HG03060 (cell line): Measurements from ENCODE around the gene NPY4R2.
"Not testable (repeated sequence)": the region's sequence is repeated elsewhere in the genome, so short reads cannot be mapped to it uniquely, and the experiment has no call there.

Source experiments
- ATAC-seq: cut with Tn5 transposase; IDR thresholded peaks from one replicate; pipeline ENCODE4 v1.9.1; 2021; ENCODE audit warnings: low read depth, moderate number of reproducible peaks; ENCODE audit not compliant: unreplicated experiment

NPY4R2 gene

DNA sequence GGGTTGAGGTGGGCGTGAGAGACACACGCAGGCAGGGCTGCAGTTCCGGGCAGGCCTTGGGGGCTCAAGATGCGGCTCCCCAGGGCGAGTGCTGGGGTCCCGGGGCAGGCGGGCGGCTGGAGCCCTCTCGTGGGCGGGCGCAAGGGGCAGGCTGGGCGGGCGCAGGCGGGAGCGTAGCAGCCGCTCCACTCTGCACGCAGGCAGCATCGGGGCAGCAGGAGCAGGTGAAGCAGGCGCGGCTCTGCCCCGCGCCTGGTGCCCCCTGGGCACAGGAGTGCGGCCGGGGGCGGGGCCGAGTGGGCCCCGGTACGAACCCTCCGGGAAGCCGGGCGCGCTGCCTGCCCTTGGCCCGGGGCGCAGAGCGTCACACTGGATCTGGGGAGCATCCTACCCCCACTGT lies at the start of gene NPY4R2:
Gene NPY4R2, plus strand, starts transcription at position 188 of the 400 bp plus-strand sequence. CDS start 3,326 bp downstream, outside the sequence.
- ATAC-seq: not testable (repeated sequence)

DNA sequence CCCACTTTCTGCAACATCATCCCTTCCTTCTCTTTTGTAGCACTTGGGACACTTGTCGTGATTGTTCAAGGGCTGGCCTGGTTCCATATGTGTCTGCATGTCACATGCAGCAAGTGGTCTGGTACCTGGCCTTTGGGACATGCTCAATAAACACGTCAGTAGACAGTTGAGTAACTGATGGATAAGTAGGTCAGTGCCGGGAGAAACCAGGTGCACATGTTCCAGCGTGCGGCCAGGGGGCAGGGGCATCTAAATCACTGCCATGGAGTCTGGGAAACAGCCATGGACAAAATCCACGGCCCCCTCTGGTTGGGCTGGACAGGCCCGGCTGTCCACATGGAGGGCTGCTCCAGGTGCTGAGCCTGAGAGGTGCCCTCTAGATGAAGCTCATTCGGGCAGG lies 47.6 kb upstream of the NPY4R2 start:
- not testable (repeated sequence) for ATAC-seq

- not testable (repeated sequence) for ATAC-seq
Measured at GRCh38 chr10:47871485-47872180, 46.8 kb upstream of the NPY4R2 start.

GRCh38 chr10:47872236-47872635 lies 46.2 kb upstream of the NPY4R2 start:
- not testable (repeated sequence) for ATAC-seq

GRCh38 chr10:47884239-47884638 lies 34.2 kb upstream of the NPY4R2 start:
- ATAC-seq: not testable (repeated sequence)

DNA sequence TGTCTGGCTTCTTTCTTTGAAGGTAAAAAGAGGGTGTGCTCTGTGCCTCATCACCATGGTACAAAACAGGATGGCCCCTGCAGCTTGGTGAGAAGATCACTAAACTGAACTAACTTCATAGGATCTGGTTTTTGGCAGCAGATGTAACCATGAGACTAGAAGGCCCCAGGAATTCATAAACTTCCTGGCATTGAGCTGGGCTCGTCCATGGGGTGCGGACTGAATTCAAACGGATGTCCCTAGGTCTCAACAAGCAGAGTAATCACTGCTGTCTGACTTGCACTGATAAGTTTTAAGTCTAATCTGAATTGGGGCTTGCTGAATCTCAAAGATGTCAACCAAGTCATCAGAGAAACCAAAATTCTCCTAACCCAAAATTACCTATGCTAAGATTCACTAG lies 33.5 kb upstream of the NPY4R2 start:
- not testable (repeated sequence) for ATAC-seq

DNA sequence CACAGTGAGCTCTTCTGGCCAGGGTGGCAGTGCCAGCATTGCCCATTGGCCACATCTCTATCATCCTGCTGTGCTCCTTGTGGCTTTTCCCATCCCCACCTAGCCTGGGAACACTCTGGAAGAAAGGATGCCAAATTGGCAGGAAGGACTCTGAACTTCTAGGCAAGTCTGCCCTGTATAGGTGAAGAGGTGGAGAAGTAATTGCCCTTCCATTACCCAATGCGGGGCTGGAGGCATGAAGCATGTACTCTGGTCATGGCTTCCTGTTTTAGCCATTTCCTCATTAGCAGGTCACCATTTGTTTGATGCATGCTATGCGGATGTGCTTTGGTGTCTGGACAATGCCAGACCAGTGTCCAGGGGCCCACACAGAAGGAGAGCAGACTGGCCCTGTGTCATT lies 32.1 kb upstream of the NPY4R2 start:
- ATAC-seq: not testable (repeated sequence)

DNA sequence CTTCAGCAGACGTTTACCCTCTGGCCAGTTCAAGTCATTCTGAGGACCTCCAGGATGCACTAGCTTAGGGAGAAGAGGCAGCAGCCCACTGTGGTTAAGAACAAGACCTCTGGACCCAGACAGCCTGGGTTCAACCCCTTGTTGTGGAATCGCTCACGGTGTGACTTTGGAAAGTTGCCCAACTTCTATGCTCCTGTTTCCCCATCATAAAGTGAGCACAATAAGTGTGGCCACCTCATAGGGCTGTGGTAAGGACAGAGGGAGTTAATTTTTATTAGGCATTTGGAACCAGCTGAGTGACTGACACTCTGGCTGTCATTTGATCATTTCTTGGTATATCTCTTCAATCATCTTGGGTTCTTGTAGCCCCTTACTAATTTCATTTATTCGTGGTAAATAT lies 31.6 kb upstream of the NPY4R2 start:
- not testable (repeated sequence) for ATAC-seq

GRCh38 chr10:47890737-47891136 lies 27.7 kb upstream of the NPY4R2 start:
- not testable (repeated sequence) for ATAC-seq

DNA sequence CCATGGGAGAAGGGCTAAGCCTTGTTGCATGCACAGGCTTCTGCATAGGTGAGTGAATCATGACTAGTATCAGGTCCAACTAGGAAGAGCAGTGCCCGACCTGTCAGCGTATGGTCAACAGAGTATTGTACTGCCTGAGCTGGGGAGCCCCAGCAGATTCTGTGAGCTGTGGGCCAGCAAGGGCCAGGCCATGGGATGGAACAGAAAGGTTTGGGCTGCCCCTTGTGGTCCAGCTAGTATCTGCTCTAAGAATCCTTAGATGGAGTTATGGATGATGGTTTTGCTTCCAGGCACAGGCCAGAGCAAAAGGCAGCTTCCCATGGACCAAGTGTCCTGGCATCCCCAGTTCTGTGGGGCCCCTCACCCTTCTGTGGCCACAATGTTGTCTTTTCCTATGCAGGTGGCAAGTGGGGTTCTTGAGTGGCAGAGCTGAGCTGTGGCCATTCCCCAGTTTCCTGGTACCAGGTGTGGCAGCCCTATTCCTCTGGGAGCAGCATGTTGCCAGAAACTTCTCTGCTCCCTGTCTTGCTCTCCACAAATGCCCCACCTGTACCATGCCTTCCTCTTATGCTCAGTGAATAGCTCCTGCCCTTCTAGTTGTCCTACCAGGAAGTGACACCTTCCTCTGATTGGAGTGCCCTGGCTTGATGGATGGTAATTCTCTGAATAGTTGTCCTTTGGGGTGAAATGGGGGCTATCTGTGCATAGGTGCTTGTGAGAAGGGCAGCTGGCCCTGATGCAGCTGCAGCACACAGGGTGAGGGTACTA lies 25.8 kb upstream of the NPY4R2 start:
- ATAC-seq: not testable (repeated sequence)

DNA sequence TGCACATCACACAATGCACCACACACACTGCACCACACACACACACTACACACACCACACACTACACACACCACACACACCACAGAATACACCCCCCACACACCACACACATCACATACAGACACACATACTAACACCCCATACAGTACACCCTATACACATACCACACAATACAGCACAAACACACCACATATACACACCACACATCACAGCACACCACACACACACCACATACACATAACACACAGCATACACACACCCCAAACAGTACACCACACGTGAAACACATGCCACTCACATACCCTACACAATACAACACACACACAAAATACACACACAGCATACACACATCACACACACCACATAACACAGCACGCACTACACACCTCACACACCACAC lies 23.9 kb upstream of the NPY4R2 start:
- ATAC-seq: not testable (repeated sequence)

DNA sequence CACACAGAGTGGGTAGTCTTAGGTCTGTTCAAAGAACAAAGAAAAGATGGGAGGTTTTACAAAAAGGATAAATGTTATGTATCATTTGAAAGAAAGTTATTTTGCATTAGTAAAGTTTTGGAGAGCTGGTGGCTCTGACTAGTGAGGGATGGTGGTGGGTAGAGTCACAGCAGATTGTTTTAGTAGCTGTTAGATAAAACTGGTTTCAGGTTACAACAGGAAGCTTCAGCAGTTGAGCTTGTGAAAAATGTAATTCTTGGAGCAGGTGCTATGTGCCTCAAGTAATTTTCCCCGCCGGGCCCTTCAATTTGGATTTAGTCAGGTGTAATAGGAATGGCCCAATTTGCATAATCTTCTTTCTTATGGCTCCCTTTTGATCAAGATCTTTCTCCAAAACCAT lies 20.6 kb upstream of the NPY4R2 start:
- ATAC-seq: not testable (repeated sequence)

DNA sequence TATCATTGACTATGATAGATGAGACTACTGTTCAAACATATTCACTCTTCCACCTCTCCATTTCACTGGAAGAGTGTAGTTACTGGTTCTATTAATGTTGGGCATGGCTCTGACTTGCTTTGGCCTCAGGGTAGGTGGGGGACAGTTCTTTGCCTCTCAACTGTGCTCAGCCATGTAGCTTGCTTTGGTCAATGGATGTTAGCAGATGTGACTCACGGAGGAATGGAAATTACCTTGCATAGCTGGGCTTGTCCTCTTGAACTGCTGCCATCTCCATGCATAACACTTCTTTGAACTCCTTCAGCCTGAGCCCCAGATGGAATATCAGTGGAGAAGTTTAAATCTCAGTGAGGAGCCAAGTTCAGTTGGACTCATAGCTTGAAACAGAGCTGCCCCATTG lies 9.1 kb upstream of the NPY4R2 start:
- ATAC-seq: not testable (repeated sequence)

DNA sequence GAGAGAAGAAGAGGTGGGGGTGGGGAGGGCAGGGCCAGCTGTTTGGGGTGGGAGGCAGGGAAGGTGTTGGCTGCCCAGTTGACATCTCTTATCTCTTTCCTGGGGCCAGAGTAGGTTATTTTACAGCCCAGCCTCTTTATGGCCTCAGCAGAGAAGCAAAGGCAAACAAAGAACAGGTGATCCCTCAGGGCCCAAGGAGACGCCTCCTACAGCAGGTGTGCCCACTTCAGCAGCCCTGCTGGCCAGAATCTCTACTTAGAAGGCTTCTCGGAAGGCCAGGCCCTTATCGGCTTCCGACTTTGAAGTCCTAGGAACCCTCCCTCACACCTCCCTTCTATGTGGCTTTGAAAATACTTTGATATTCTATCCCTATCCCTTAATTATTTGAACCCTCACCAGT lies 8.0 kb upstream of the NPY4R2 start:
- ATAC-seq: not testable (repeated sequence)

GRCh38 chr10:47914052-47914451 lies 4.4 kb upstream of the NPY4R2 start:
- not testable (repeated sequence) for ATAC-seq

GRCh38 chr10:47915849-47916548 lies 2.5 kb upstream of the NPY4R2 start:
- ATAC-seq: not testable (repeated sequence)

DNA sequence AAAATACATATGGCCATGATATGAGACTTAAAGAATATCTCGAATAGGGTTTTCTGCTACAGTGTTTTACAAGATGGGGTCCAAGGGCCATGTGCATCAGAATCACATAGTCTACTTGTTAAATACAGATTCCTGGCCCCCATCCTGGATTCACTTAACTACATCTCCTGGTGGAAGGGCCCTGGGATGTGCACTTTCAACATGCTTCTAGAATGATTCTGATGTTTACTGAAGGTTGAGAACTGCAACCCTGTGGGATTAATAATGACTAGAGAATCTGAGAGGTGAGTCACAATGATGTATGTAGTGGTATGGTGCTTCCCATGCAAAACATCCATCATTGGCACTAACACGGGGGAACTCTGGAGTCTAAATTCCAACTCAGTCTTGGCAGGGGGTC lies 2.1 kb downstream of the NPY4R2 start:
- not testable (repeated sequence) for ATAC-seq

DNA sequence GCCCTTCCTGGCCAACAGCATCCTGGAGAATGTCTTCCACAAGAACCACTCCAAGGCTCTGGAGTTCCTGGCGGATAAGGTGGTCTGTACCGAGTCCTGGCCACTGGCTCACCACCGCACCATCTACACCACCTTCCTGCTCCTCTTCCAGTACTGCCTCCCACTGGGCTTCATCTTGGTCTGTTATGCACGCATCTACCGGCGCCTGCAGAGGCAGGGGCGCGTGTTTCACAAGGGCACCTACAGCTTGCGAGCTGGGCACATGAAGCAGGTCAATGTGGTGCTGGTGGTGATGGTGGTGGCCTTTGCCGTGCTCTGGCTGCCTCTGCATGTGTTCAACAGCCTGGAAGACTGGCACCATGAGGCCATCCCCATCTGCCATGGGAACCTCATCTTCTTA lies 4.0 kb downstream of the NPY4R2 start:
- not testable (repeated sequence) for ATAC-seq

DNA sequence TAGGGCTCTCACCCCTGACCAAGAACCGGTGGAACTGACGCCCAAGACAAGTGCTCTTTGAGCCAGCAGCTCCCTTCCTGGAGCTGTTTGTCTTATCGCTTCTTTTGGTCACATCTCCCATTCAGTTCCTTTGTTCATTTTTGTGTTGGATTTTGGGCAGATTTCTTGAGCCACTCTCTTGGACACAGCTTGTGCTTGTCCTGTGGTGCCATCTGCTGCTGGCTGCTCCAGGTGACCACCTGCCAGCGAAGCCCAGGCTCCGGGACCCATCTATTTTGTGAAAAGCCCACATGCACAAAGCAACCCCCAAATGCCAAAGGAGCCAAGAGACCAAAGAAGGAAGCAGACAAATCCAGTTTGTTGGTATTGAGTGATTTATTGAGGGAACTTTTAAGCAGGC lies 6.2 kb downstream of the NPY4R2 start:
- ATAC-seq: not testable (repeated sequence)

DNA sequence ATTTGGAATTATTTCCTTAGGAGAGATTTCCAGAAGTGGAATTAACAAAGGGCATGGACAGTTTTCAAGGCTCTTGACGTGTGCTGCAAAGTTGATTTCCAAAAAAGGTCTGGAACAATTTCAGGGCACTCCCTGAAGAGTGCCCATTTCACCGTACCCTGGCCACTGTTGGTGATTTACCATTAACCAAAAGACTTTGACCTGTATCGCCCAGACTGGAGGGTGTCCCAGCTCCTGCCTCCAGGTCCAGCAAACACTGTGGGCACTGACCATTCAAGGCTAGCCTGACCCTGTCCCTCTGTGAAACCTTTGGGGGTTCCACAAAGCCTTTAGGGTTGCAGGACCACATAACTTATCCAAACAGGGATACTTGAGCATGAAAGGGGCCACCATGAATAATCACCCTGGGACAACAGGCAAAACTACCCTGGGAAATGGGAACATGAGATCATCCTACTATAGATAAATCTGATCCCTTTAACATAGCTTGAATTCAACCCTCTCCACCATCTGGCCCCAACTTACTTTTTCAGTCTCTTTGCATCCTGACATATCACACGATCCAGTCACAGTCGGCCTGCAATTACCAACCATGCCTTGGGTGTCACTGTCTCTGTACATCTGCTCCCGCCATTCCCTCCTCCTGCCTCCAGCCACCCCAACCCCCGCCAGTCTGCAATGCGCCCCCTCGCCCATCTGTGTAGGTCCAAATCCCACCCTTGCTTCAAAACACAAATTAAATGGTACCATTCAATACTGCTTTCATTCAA lies 8.9 kb downstream of the NPY4R2 start:
- ATAC-seq: not testable (repeated sequence)
